ENCODE measurements around the gene MRO.

- no peak for TF ChIP-seq CTCF (IDR thresholded peaks at IDR 0.05; ENCODE audit: low read depth, low read length)
- TF ChIP-seq EZH2phosphoT487 (IDR thresholded peaks at IDR 0.05; ENCODE audit: low read depth), result no peak
These were observed 7.0 kb downstream of the MRO start for GRCh38 chr18:50812834-50813233.
